GM12892 (cell line): Measurements from ENCODE around the gene MAEA.

Experiments used
- POLR2A ChIP-seq: IDR thresholded peaks from 2 replicates; pipeline ENCODE4 v1.6.1; 2011; ENCODE audit warnings: low read depth, low read length, control low read depth
- POLR2AphosphoS5 ChIP-seq: IDR thresholded peaks from 2 replicates; pipeline ENCODE4 v1.6.1; 2011; ENCODE audit warnings: low read depth, low read length, control low read depth
- TAF1 ChIP-seq: IDR thresholded peaks from 2 replicates; pipeline ENCODE4 v1.6.1; 2011; ENCODE audit warnings: low read depth, mild to moderate bottlenecking, control low read depth, low read length, borderline replicate concordance

DNA sequence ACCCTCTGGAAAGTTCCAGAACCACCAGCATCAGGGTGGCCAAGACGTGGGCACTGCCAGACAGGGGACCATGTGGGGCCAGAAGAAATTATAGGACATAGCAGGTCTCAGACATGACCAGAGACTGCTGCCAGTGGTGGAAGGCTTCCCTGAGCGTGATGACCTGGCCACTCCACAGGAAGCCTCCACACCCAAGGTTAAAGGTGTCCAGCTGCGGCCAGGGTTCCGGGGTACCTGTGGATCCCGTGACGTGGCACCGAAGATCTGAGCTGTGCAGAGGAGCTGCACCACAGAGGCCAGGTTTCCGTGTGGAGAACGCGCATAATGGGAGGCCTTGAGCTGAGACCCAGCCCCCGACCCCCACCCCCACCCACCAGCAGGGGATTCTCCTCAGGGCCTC lies 24.3 kb upstream of the MAEA start:
- TF ChIP-seq POLR2AphosphoS5 (no peak), POLR2A (no peak), TAF1 (no peak)
